Liver (tissue), 9 donors: Measurements from ENCODE around the gene FLOT2. TPM values are rescaled to one million over a fixed set of nuclear protein-coding genes. Genes with fewer than 3 reads are reported as not detected.

Source experiments
- DNase-seq: peaks from one replicate; pipeline ENCODE4 v3.0.0-alpha.2; 2017; ENCODE audit warnings: low spot score
- H3K27ac ChIP-seq, 2 donors: one replicate each; pipeline ENCODE4 v1.7.0; 2013; ENCODE audit warnings: inconsistent platforms in 2 of 2, low read length in 2 of 2, control low read depth in 1 of 2, low read depth in 1 of 2, mild to moderate bottlenecking in 1 of 2
- H3K27me3 ChIP-seq, 4 donors: one replicate each; pipeline versions ENCODE4 v1.6.1 to v1.7.0; 2013; ENCODE audit warnings: low read length in 3 of 4, inconsistent platforms in 1 of 4, mild to moderate bottlenecking in 1 of 4, moderate library complexity in 1 of 4; ENCODE audit not compliant: control insufficient read depth in 4 of 4, insufficient read depth in 4 of 4
- H3K36me3 ChIP-seq, 4 donors: one replicate each; pipeline versions ENCODE4 v1.6.1 to v1.7.0; 2013; ENCODE audit warnings: low read length in 3 of 4, mild to moderate bottlenecking in 3 of 4, low read depth in 1 of 4, moderate library complexity in 1 of 4; ENCODE audit not compliant: control insufficient read depth in 4 of 4, insufficient read depth in 3 of 4
- H3K4me1 ChIP-seq, 4 donors: one replicate each; pipeline versions ENCODE4 v1.6.1 to v1.7.0; 2013; ENCODE audit warnings: low read length in 3 of 4, mild to moderate bottlenecking in 3 of 4, moderate library complexity in 1 of 4; ENCODE audit not compliant: control insufficient read depth in 4 of 4, insufficient read depth in 4 of 4
- H3K4me3 ChIP-seq, 3 donors: one replicate each; pipeline versions ENCODE4 v1.6.1 to v1.7.0; 2013; ENCODE audit warnings: low read length in 3 of 3, control low read depth in 1 of 3, low read depth in 1 of 3, mild to moderate bottlenecking in 1 of 3
- H3K9ac ChIP-seq, 2 donors: one replicate each; pipeline ENCODE4 v1.7.0; 2013; ENCODE audit warnings: low read length in 2 of 2, mild to moderate bottlenecking in 2 of 2, moderate library complexity in 2 of 2, control low read depth in 1 of 2, low read depth in 1 of 2
- H3K9me3 ChIP-seq, 4 donors: one replicate each; pipeline versions ENCODE4 v1.6.1 to v1.7.0; 2013; ENCODE audit warnings: low read length in 3 of 4; ENCODE audit not compliant: control insufficient read depth in 4 of 4
- ATF3 ChIP-seq: IDR thresholded peaks from 2 replicates; pipeline ENCODE4 v1.6.1; 2016; ENCODE audit warnings: antibody characterized with exemption
- CTCF ChIP-seq: fragments of 150-350 bp; IDR thresholded peaks from 2 replicates; pipeline ENCODE4 v1.5.1; 2017; ENCODE audit warnings: improper control_type of control experiment, low read depth, low read length; ENCODE audit not compliant: missing input control
- FOXA1 ChIP-seq: IDR thresholded peaks from 2 replicates; pipeline ENCODE4 v1.6.1; 2016; ENCODE audit warnings: antibody characterized with exemption
- GABPA ChIP-seq, 2 donors: IDR thresholded peaks in 1 of 2; conservative IDR thresholded peaks in 1 of 2; 2 replicates each; pipeline ENCODE4 v1.6.1; 2016; ENCODE audit warnings: antibody characterized with exemption in 2 of 2, mild to moderate bottlenecking in 1 of 2, moderate library complexity in 1 of 2
- HNF4A ChIP-seq, 2 donors: conservative IDR thresholded peaks; 2 replicates each; pipeline ENCODE4 v1.6.1; 2016; ENCODE audit warnings: antibody characterized with exemption in 2 of 2, mild to moderate bottlenecking in 2 of 2
- HNF4G ChIP-seq: IDR thresholded peaks from 2 replicates; pipeline ENCODE4 v1.6.1; 2016; ENCODE audit warnings: antibody characterized with exemption
- JUND ChIP-seq, 2 donors: IDR thresholded peaks; 2 replicates each; pipeline ENCODE4 v1.6.1; 2016; ENCODE audit warnings: antibody characterized with exemption in 2 of 2
- MAX ChIP-seq: IDR thresholded peaks from 2 replicates; pipeline ENCODE4 v1.6.1; 2016; ENCODE audit warnings: antibody characterized with exemption
- NR2F2 ChIP-seq: IDR thresholded peaks from 2 replicates; pipeline ENCODE4 v1.6.1; 2016; ENCODE audit warnings: antibody characterized with exemption
- REST ChIP-seq: IDR thresholded peaks from 2 replicates; pipeline ENCODE4 v1.6.1; 2016; ENCODE audit warnings: antibody characterized with exemption, mild to moderate bottlenecking
- RXRA ChIP-seq, 2 donors: IDR thresholded peaks; 2 replicates each; pipeline ENCODE4 v1.6.1; 2017 to 2018; ENCODE audit warnings: antibody characterized with exemption in 2 of 2, mild to moderate bottlenecking in 1 of 2
- SP1 ChIP-seq: IDR thresholded peaks from 2 replicates; pipeline ENCODE4 v1.6.1; 2018; ENCODE audit warnings: antibody characterized with exemption, mild to moderate bottlenecking
- YY1 ChIP-seq: IDR thresholded peaks from 2 replicates; pipeline ENCODE4 v1.6.1; 2016; ENCODE audit warnings: antibody characterized with exemption, mild to moderate bottlenecking
- ZBTB33 ChIP-seq: IDR thresholded peaks from 2 replicates; pipeline ENCODE4 v1.6.1; 2016; ENCODE audit warnings: antibody characterized with exemption
- WGBS: extraction: QIAGEN DNeasy Blood & Tissue Kit; methylation state at CpG from one replicate; pipeline ENCODE4 v1.1.7; 2013; 5-methylcytosine and 5-hydroxymethylcytosine counted together
- polyA plus RNA-seq, 2 donors: library from polyadenylated mRNA; stranded (reverse) in 1 of 2; unstranded in 1 of 2; fragments of 200-250 nt in 1 of 2; fragments of >200 nt in 1 of 2; fragmentation: Nextera tagmentation in 1 of 2; extraction: Ambion mirVana in 1 of 2; gene quantifications; one replicate each; pipeline versions ENCODE4 v1.2.1 to v1.2.3, GENCODE V29; 2013 to 2015
- total RNA-seq, 2 donors: library from RNA; depleted of rRNA; stranded (reverse); fragments of >200 nt; gene quantifications; one replicate each; pipeline ENCODE4 v1.2.3, GENCODE V29; 2014
- donor health status: healthy.
- donor health status: healthy.
- donor health status: healthy.
- donor health status: healthy.
- donor health status: healthy.

Gene FLOT2
- total and polyA plus RNA-seq, 4 donors: 61.6 to 100 (median 69.4) TPM

- no peak for TF ChIP-seq REST
These were observed 1.8 kb upstream of the FLOT2 start (continued) for GRCh38 chr17:28899212-28899815.

GRCh38 chr17:28898527-28898955 is 1.0 kb upstream of the FLOT2 start:
- WGBS: 91% methylated on average over 12 of the region's 12 CpGs
- TF ChIP-seq NR2F2 (no peak), RXRA (IDR thresholded peaks at IDR 0.05) (no peak), SP1 (no peak)
- Histone ChIP-seq H3K9me3 (no peaks in the 10 kb centered on the region), H3K27me3 (no peaks in the 10 kb centered on the region), H3K36me3 (peaks cover 0 to 3% (median 0%) of the 10 kb centered on the region in 4 donors), H3K9ac (no peak overlapping the region), H3K4me3 (no peak overlapping the region), H3K27ac (no peak overlapping the region), H3K4me1 (peaks cover 17 to 37% (median 24%) of the 10 kb centered on the region in 4 donors)
- DNase-seq: no peak

- no peaks in the 10 kb centered on the region for H3K9me3 ChIP-seq
- TF ChIP-seq YY1: no peak
- no peak for TF ChIP-seq NR2F2
- TF ChIP-seq SP1: no peak
- TF ChIP-seq JUND (IDR thresholded peaks at IDR 0.05): no peak
- no peak for TF ChIP-seq MAX
- no peak for TF ChIP-seq GABPA (IDR thresholded peaks at IDR 0.05 in 1 of 2, conservative IDR thresholded peaks at IDR 0.05 in 1 of 2)
- TF ChIP-seq HNF4A (conservative IDR thresholded peaks at IDR 0.05): no peak
- TF ChIP-seq CTCF: no peak
- no peak for TF ChIP-seq FOXA1
- no peak for TF ChIP-seq HNF4G
- no peak for TF ChIP-seq ATF3
- TF ChIP-seq ZBTB33: no peak
- peaks cover 0 to 5% (median 0%) of the 10 kb centered on the region in 4 donors for H3K36me3 ChIP-seq
- peak overlapping the region; percentile 88 to 90 (median 90) for H3K4me3 ChIP-seq
- WGBS: 24% methylated on average over 23 of the region's 23 CpGs
- peak overlapping the region; percentile 53 to 67 for H3K9ac ChIP-seq
- DNase-seq: no peak
- peaks cover 20 to 34% (median 24%) of the 10 kb centered on the region in 4 donors for H3K4me1 ChIP-seq
- H3K27me3 ChIP-seq: no peaks in the 10 kb centered on the region
- peak overlapping the region; percentile 89 to 99 for H3K27ac ChIP-seq
These were observed 415 bp upstream of the FLOT2 start for GRCh38 chr17:28897769-28898526.
